ENCODE measurements around the gene UBE4A. TPM values are rescaled to one million over a fixed set of nuclear protein-coding genes. Genes with fewer than 3 reads are reported as not detected.

Gene UBE4A, protein sequence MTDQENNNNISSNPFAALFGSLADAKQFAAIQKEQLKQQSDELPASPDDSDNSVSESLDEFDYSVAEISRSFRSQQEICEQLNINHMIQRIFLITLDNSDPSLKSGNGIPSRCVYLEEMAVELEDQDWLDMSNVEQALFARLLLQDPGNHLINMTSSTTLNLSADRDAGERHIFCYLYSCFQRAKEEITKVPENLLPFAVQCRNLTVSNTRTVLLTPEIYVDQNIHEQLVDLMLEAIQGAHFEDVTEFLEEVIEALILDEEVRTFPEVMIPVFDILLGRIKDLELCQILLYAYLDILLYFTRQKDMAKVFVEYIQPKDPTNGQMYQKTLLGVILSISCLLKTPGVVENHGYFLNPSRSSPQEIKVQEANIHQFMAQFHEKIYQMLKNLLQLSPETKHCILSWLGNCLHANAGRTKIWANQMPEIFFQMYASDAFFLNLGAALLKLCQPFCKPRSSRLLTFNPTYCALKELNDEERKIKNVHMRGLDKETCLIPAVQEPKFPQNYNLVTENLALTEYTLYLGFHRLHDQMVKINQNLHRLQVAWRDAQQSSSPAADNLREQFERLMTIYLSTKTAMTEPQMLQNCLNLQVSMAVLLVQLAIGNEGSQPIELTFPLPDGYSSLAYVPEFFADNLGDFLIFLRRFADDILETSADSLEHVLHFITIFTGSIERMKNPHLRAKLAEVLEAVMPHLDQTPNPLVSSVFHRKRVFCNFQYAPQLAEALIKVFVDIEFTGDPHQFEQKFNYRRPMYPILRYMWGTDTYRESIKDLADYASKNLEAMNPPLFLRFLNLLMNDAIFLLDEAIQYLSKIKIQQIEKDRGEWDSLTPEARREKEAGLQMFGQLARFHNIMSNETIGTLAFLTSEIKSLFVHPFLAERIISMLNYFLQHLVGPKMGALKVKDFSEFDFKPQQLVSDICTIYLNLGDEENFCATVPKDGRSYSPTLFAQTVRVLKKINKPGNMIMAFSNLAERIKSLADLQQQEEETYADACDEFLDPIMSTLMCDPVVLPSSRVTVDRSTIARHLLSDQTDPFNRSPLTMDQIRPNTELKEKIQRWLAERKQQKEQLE
- 10 to 100 TPM; 31.1 to 34.1 TPM for total RNA-seq
- long read RNA-seq, donor 1, full-length matches to known transcripts, result 3 of 9 reads
- long read RNA-seq, donor 1, partial matches to known transcripts, result 4 of 9 reads
- long read RNA-seq, donor 1, other reads (novel, unspliced or antisense), result 2 of 9 reads
- long read RNA-seq, donor 2, full-length matches to known transcripts, result 1 of 18 reads
- long read RNA-seq, donor 2, partial matches to known transcripts, result 12 of 18 reads
- long read RNA-seq, donor 2, other reads (novel, unspliced or antisense), result 5 of 18 reads

DNA sequence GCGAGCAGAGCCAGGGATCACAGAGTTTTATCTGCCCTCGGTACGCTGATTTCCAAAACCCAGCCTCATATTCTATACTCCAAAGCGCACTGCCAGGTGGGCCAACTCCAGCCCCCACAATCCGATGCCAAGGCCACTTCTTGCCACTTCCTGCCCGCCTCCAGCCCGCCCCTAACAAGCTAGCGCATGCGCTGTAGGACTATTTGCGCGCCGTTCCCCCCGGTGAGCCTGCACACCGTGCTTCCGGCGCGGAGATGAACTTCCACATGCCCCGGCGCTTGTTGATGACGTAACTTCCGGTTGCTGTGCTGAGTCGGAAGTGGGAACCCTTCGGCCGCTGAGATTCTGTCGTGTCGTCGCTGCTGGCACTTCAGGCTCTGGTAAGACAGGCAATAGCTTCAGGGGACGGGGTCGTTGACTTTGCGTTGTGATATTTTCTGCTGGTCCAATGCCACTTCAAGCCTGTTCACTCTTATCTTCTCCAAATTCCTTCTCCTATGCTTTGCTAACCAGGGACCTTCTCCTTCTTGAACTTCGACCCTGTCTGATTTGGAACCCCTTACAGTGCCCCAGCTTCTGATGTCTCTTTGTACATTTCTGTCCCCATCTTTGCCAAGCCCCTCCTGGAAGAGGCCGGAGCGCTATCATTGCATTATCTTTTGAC lies at the start of gene UBE4A:
Gene UBE4A, plus strand, starts transcription at position 306 of the 664 bp plus-strand sequence. CDS start 5,481 bp downstream, outside the sequence.
- peak; percentile 99 for DNase-seq (ENCODE audit: low spot score)
- intact Hi-C loops (cut with DNase I), result loop anchor here (10.0 kb wide), 1 partner anchor 215 kb away; no protein-coding TSS in a partner anchor

DNA sequence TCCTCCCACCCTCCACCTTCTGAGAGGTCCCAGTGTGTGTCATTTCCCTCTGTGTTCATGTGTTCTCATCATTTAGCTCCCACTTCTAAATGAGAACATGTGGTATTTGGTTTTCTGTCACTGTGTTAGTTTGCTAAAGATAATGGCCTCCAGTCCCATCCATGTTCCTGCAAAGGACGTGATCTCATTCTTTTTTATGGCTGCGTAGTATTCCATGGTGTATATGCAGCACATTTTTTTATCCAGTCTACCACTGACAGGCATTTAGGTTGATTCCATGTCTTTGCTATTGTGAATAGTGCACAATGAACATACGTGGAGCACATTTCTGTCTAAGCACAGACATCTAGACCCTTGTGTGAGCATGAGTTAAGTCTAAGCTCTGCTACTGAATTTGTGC lies 49.1 kb upstream of the UBE4A start:
- DNase-seq (ENCODE audit: low spot score), result no peak
- intact Hi-C loops (cut with DNase I), result no loop called here

DNA sequence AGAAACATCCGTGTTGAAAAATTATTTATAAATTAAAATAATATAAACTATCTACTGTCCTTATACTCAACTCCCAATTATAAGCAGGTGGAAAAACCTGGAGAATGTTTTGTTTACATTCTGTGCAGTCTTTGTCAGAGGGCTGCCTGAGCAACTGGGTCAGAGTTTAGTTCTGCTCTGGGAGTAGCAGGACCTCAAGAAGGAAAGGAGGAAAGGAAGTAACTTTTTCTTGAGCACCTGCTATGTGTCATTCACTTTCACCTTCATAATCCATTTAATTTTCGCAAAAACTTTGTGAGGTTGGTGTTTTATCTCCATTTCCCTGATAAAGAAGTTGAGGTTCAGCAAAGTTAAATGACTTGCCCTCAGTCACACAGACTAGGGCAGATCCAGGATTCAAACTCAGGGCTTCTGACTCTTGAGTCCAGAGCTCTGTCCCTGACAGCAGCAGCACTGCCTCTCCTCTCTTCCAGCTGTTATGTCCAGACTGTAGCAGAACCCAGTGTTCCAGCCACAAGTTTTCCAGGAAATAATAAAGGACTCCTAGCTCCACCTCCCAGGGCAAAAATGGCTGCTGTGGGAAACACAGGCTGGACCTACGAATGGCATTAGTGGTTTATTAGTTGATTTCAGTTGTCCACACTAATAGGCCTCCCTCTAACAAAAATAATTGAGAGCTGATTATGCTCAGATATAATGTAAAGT lies 48.5 kb upstream of the UBE4A start:
- intact Hi-C loops (cut with DNase I), result no loop called here
- no peak for DNase-seq (ENCODE audit: low spot score)

DNA sequence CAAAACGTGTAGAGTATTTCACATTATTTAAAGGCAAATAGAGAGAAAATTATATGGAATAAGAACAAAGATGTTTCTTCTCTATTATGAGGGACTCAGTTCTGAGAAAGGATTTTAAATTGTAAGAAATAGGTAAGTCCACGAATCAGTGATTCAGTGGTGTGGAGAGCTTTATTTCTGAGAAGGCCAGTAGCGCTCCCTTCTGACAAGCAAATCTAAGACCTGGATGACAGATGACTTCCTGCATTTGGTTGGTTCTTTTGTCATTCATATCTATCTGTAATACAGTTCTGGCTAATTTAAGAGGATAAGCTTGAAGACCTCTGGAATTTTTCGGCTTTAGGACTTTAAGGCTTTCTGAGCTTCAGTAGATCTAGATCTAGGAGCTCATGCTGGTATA lies 47.9 kb upstream of the UBE4A start:
- DNase-seq (ENCODE audit: low spot score), result no peak
- intact Hi-C loops (cut with DNase I), result no loop called here

DNA sequence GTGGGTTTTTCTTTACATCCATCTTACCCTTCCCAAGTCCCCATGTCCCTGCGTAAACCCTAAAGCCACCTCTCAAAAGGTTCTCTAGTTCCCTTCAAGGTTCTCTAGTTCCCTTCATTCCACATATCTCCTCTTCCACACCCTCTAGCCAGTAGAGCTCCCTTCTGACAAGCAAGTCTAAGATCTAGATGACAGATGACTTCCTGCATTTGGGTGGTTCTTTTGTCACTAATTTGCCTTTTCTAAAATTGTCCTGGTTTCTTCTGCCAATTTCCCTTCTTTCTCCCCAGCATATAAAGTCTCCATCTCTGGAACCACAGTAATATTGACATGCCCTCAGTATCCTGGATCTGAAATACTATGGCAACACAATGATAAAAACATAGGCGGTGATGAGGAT lies 47.1 kb upstream of the UBE4A start:
- DNase-seq (ENCODE audit: low spot score), result no peak
- intact Hi-C loops (cut with DNase I), result no loop called here

DNA sequence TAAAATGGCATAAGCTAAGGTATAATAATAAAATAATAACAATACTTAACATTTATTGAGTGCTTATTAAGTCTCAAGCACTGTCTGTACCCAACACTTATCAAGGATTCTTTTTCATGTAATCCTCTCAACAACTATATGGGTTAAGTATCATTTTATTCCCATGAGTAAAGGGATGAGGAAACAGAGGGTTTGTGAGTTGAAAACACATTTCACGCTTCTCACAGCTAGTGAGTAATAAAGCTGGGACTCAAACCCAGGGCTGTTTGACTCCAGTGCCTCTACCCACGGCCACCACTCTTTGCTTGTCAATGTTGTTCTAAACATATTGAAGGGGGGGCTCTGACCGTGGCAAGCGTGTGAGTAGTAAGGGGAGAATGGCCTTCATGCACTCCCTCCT lies 46.2 kb upstream of the UBE4A start:
- intact Hi-C loops (cut with DNase I), result no loop called here
- no peak for DNase-seq (ENCODE audit: low spot score)

DNA sequence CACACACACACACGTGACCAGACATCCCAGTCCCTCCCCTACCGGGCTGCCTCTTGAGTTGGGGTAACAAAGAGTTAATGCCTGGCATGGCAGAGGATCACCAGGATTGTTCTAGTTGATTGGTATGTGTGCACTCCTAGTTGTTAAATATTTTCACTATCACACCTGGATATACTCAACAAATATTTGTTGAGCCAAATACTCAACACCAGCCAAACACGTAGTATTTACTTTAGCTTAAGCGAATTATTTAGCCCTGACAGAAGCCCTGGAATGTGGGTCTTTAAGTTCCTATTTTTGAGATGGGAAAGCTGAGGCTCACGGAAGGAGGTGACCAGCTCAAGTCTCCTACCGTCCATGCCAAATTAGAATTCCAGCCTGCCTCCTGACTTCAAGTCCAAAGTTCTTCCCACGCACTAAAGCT lies 44.4 kb upstream of the UBE4A start:
- DNase-seq (ENCODE audit: low spot score), result no peak
- intact Hi-C loops (cut with DNase I), result no loop called here

DNA sequence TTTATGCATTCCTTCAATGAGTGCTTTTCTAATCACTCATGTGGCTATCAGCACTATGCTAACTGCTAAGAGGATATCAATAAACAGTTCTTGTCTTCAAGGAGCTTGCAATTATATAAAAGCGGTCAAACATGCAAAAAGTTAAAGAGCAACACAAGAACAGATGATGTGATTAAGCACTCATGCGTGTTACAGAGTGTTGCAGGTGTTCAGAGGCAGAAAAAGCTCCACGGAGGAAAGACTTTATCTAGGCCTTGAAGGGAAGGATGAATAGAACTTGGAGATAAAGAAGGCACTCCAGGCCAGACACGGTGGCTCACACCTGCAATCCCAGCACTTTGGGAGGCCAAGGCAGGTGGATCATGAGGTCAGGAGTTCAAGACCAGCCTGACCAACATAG lies 41.3 kb upstream of the UBE4A start:
- DNase-seq (ENCODE audit: low spot score), result no peak
- intact Hi-C loops (cut with DNase I), result no loop called here

DNA sequence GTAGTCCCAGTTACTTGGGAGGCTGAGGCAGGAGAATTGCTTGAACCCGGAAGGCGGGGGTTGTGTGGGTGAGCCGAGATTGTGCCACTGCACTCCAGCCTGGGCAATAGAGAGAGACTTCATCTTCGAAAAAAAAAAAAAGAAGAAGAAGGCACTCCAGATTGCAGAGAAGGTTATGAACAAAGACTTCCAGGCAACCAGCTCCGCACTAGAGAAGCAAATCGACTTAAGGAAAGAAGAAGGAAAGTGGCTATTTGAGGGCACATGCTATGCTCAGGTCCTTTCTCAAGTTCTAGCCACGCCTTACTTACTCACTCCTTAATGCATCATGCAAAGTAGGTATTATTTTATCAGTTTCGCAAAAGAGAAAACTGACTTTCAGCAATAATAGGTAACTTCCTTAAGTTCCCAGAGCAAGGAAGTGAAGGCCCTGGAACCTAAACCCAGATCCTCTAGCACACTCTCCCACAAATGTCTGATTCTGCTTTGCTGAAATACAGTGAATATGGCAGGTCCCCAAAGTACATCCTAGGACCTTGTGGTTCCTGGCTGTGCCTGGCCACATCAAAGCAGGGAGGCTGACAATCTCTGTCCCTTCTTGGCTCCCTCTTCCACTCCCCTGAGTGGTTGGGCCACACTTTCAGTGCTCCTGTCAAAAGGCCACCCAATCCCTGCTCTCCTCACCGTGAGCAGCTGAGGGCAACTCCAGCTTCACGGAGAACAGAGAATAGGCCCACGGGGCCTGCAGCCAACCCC lies 40.6 kb upstream of the UBE4A start:
- intact Hi-C loops (cut with DNase I), result no loop called here
- no peak for DNase-seq (ENCODE audit: low spot score)

DNA sequence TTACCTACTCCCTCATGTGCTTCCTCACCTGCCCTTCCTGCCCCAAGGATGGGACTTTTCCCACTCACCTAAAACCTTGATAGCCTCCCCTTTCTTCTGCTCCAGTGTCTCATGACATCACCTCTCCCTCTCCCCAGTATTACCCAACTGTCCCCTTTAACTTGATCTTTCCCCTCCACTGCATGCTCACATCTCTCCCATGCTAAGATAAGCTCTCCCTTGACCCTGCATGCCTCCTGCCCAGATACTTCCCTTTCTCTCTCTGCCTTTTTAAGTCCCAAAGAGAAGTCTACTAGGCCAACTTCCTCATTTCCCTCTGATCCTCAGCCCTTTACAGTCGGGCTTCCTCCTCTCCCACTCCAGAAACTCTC lies 40.1 kb upstream of the UBE4A start:
- no peak for DNase-seq (ENCODE audit: low spot score)
- intact Hi-C loops (cut with DNase I), result no loop called here

DNA sequence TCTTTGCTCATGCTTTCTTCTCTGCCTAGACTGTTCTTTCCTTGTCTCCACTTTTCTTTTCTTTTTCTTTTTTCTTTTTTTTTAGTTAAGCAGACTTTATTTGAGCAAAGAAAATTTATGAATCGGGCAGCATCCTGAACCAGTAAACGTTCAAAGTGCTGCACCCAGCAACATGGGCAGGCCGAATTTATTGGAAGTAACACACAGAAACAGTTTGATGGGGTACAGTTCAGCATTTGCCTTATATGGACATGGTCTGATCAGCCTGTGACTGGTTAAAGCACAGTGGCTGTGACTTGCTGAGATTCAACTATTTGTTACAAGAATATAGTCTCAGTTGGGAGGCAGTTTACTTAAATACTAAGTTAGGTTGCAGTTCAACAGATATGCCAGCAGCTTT lies 38.9 kb upstream of the UBE4A start:
- DNase-seq (ENCODE audit: low spot score), result no peak
- intact Hi-C loops (cut with DNase I), result no loop called here

DNA sequence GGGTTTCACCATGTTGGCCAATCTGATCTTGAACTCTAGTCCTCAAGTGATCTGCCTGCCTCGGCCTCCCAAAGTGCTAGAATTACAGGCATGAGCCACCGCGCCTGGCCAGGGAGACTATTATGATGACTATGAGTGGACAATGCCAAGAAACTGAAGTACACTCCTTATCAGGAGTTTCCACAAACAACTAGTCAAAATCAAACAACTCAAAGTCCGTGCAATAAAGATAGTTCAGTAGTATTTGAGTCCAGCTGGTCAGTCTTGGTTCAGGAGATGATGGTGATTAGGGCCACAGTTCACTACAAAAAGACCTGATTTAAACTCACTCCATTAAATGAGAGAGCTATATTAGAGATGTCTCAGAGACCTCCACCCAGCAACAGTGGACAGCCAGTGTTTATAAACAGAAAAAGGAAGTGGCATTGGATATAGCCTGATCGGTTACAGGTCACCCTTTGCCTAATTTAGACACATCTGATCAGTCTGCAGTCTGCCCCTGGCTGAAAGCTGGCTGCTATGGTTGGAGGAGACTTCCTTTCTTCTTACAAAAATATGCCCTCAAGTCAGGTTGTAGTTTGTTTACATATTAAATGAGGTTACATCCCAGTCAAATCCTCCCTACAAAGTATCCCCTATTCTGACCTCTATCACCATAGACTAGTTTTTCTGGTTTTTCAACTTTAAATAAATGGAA lies 37.9 kb upstream of the UBE4A start:
- no peak for DNase-seq (ENCODE audit: low spot score)
- intact Hi-C loops (cut with DNase I), result no loop called here

DNA sequence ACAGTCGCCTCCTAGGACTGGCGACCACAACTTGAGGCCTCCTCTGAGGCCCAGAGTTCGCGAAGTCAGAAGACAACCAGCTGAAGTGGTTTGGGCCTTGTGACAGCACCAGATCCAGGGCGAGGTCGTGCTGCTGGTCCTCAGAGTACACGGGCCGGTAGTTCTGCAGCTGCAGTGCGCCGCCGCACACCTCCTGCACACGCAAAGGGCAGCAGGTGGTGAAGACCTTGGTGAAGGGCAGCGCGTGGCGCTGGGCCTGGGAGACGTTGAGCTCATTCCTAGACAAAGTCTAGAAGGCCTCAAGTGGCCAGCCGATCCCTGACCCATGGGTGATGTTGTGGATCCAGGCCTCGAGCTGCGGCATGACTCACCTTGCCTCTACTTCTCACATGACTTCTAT lies 36.7 kb upstream of the UBE4A start:
- DNase-seq (ENCODE audit: low spot score), result no peak
- intact Hi-C loops (cut with DNase I), result no loop called here

DNA sequence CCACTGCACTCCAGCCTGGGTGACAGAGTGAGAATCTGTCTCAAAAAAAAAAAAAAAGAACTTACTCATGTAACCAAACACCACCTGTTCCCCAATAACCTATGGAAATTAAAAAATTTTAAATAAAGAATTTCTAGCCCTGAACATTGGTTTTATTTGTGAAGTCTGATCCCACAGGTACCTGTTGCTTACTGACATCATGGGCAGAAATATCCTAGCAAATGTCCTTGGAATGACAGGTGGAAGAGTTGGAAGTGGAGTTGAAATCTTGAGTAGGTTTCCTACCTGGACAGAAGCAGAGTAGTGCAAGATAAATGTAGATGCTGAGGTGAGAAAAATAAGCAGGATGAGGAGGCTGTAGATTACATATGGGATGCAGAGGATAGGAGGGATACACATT lies 34.1 kb upstream of the UBE4A start:
- intact Hi-C loops (cut with DNase I), result no loop called here
- no peak for DNase-seq (ENCODE audit: low spot score)

DNA sequence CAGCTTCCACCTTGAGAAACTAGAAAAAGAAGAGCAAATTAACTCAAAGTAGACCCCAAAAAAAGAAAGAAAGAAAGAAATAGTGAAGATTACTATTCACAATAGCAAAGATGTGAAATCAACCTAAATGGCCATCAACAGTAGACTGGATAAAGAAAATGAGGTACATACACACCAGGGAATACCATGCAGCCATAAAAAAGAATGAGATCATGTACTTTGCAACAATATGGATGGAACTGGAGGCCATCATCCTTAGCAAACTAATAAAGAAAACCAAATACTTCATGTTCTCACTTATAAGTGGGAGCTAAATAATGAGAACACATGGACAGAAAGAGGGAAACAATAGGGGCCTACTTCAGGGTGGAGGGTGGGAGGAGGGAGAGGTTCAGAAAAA lies 30.7 kb upstream of the UBE4A start:
- intact Hi-C loops (cut with DNase I), result no loop called here
- no peak for DNase-seq (ENCODE audit: low spot score)

DNA sequence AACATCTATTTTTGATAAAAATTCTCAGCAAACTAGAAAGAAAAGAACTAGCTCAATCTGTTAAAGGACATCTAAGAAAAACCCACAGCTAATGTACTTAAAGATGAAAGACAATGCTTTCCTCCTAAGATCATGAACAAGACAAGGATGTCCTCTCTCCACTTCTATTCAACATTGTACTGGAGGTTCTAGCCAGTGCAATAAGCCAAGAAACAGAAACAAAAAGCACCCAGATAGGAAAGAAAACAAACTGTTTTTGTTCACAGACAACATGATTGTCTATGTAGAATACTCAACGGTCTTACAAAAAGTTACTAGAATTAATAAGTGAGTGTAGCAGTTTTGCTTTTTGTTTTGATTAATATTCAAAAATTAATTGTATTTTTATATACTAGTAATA lies 24.7 kb upstream of the UBE4A start:
- no peak for DNase-seq (ENCODE audit: low spot score)
- intact Hi-C loops (cut with DNase I), result no loop called here

DNA sequence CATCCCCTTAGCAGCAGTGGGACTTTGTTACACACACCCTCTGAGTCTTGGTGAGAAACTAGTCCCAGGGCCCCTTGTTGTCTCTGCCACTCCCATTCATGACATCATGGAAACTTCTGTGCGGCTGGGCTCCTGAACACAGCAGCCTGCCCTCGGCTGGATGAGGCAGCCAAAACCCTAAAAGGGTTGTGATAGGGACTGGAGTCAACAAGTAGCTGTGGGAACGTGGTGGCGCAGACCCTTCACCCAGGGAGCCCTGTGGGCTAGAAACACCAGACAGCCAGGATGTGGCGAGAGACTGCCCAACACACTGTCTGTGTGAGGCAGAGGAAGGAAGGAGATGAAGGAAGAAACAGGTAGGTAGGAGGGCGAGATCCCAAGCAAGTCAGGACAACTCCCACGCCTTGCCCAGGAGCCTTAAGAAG lies 20.8 kb upstream of the UBE4A start:
- DNase-seq (ENCODE audit: low spot score), result no peak

More for the DNA sequence above, 20.8 kb upstream of the UBE4A start:
- intact Hi-C loops (cut with DNase I), result no loop called here
